ENCODE results near the gene ZBTB42.

- TF ChIP-seq CTCF (IDR thresholded peaks at IDR 0.05) (no peak), POLR2A (IDR thresholded peaks at IDR 0.05) (no peak)
Observed at GRCh38 chr14:104785708-104786080, 15.2 kb upstream of the ZBTB42 start.
